GM23338 (cell line): ENCODE data around the gene NEMF. TPM values are rescaled to one million over a fixed set of nuclear protein-coding genes. Genes with fewer than 3 reads are reported as not detected.

Experiments
- ETS1 ChIP-seq: IDR thresholded peaks from 2 replicates; pipeline ENCODE4 v1.6.1; 2016; ENCODE audit warnings: antibody characterized with exemption
- EZH2phosphoT487 ChIP-seq: fragments of 200-600 bp; sonication (generic); IDR thresholded peaks from one replicate; pipeline ENCODE4 v1.8.1; 2018; ENCODE audit warnings: antibody characterized with exemption; ENCODE audit not compliant: unreplicated experiment
- REST ChIP-seq: IDR thresholded peaks from one replicate; pipeline ENCODE4 v1.6.1; 2018; ENCODE audit warnings: antibody characterized with exemption; ENCODE audit not compliant: unreplicated experiment
- ZNF114 ChIP-seq: fragments of 250-450 bp; sonication (Bioruptor Pico); IDR thresholded peaks from 2 replicates; pipeline ENCODE4 v1.5.0; 2020; ENCODE audit warnings: mild to moderate bottlenecking, moderate library complexity
- ZNF462 ChIP-seq: fragments of 250-450 bp; sonication (Bioruptor Pico); IDR thresholded peaks from 2 replicates; pipeline ENCODE4 v1.5.0; 2020; ENCODE audit warnings: mild to moderate bottlenecking, moderate library complexity
- polyA plus RNA-seq: library from polyadenylated mRNA; unstranded; fragments of >200 nt; fragmentation: Nextera tagmentation; extraction: Ambion mirVana; gene quantifications from 2 replicates; pipeline ENCODE4 v1.2.1, GENCODE V29; 2016
- total RNA-seq: library from RNA; depleted of rRNA; stranded (reverse); fragments of >200 nt; shearing (Covaris generic); gene quantifications from 2 replicates; pipeline ENCODE4 v1.2.3, GENCODE V29; 2014
- TF ChIP-seq, protein P1 (sequence below), 2 experiments: fragments of 200-600 bp in 1 of 2; sonication (generic) in 1 of 2; conservative IDR thresholded peaks; 2 replicates each; pipeline versions ENCODE4 v1.5.1 to v1.6.1; 2016 to 2017; ENCODE audit warnings: antibody characterized with exemption in 2 of 2, low read depth in 2 of 2, mild to moderate bottlenecking in 2 of 2, moderate library complexity in 1 of 2

NEMF gene
- total and polyA plus RNA-seq, 2 experiments from 2014 or later, result 58.4 to 88.1 TPM

- no peak for TF ChIP-seq ZNF462 (CRISPR knock-in tag)
- TF ChIP-seq REST, result no peak
- no peak for TF ChIP-seq ZNF114 (CRISPR knock-in tag)
- no peak for TF ChIP-seq ETS1
- TF ChIP-seq, protein P1, sequence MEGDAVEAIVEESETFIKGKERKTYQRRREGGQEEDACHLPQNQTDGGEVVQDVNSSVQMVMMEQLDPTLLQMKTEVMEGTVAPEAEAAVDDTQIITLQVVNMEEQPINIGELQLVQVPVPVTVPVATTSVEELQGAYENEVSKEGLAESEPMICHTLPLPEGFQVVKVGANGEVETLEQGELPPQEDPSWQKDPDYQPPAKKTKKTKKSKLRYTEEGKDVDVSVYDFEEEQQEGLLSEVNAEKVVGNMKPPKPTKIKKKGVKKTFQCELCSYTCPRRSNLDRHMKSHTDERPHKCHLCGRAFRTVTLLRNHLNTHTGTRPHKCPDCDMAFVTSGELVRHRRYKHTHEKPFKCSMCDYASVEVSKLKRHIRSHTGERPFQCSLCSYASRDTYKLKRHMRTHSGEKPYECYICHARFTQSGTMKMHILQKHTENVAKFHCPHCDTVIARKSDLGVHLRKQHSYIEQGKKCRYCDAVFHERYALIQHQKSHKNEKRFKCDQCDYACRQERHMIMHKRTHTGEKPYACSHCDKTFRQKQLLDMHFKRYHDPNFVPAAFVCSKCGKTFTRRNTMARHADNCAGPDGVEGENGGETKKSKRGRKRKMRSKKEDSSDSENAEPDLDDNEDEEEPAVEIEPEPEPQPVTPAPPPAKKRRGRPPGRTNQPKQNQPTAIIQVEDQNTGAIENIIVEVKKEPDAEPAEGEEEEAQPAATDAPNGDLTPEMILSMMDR (conservative IDR thresholded peaks at IDR 0.05; ENCODE audit: low read depth in 2 of 2), result no peak
- TF ChIP-seq EZH2phosphoT487, result no peak
Measured at GRCh38 chr14:49858383-49858782, 5.8 kb upstream of the NEMF start (continued).
